GM12875 (cell line): ENCODE measurements around the gene NKAIN2.
"Not testable (repeated sequence)": the region's sequence is repeated elsewhere in the genome, so short reads cannot be mapped to it uniquely, and the experiment has no call there.

ENCODE experiments used
- H3K4me3 ChIP-seq: one replicate; pipeline ENCODE4 v1.5.1; 2011; ENCODE audit warnings: low read depth, low read length, control low read depth
- TF ChIP-seq, protein P1 (sequence below): IDR thresholded peaks from 2 replicates; pipeline ENCODE4 v1.5.1; 2011; ENCODE audit warnings: low read depth, mild to moderate bottlenecking, control low read depth, inconsistent platforms, low read length, moderate library complexity, borderline replicate concordance; ENCODE audit not compliant: insufficient read depth

NKAIN2 gene

DNA sequence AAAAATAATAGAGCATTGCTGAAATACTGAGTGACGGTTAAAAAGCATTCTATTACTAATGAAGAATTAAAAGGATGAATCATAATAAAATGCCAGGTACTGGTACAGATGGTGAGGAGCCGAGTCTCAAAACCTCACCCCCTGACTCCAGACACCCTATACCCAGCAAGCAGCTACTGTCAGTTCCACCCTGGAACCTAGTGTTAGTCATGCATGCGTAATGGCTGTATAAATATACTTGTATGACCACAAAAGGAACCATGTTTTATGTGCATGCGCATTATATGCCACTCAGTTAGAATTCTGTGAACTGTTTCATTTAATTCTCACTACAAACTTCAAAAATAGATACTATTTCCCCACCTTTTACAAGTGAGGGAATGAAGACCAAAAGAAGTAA lies 589.9 kb downstream of the NKAIN2 start:
- TF ChIP-seq, protein P1, sequence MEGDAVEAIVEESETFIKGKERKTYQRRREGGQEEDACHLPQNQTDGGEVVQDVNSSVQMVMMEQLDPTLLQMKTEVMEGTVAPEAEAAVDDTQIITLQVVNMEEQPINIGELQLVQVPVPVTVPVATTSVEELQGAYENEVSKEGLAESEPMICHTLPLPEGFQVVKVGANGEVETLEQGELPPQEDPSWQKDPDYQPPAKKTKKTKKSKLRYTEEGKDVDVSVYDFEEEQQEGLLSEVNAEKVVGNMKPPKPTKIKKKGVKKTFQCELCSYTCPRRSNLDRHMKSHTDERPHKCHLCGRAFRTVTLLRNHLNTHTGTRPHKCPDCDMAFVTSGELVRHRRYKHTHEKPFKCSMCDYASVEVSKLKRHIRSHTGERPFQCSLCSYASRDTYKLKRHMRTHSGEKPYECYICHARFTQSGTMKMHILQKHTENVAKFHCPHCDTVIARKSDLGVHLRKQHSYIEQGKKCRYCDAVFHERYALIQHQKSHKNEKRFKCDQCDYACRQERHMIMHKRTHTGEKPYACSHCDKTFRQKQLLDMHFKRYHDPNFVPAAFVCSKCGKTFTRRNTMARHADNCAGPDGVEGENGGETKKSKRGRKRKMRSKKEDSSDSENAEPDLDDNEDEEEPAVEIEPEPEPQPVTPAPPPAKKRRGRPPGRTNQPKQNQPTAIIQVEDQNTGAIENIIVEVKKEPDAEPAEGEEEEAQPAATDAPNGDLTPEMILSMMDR: no peak
- H3K4me3 ChIP-seq: no peak overlapping the region

DNA sequence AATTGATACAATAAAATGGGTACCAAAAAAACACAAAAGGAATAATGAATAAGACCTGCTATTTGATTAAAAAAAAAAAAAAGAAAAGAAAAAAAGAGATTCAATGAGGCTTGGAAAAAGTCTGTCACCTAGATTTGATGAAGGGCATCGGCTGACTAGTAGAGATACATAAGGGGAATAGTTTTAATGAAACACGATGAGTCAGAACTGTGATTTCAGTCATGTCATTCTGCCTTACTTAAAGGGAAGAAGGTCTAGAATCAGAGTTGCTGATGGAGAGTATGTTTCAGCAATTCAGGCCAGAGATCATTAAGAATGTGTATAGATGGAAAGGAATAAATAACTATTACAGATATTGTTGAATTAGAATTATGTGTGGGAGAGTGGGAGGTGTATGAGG lies 592.7 kb downstream of the NKAIN2 start:
- TF ChIP-seq, protein P1: no peak
- no peak overlapping the region for H3K4me3 ChIP-seq

DNA sequence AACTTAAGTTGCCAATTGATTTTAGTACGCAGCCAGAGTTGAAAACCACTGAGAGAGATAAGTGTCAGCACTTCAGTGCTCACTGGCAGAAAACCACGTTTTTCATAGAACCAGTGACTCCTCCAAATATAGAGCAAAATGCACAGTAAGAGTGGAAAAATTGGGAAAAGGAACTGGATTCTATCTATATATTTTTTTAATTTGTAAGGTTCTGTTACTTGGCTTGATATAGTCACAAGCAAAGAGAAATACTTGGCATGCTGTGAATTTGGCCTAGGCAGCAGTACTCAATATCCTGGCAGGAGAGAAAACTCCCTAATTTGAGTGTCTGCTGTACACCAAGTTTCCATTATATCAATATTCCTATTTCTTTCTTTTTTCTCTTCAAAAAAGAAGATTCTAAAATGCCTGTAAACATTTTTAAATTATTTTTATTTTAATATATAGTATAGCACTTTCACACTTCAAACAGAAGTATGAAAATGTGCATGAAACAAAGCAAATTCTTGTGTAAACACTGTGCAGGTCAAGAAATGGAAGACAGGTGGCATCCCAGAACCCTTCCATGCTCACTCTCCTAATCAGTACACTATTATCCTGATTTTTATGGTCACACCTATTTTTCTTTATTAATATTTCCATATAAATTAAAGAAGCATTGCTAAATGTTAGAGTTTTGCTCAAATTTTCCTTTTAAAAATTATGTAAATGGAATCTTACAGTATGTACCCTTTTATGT lies 596.8 kb downstream of the NKAIN2 start:
- TF ChIP-seq, protein P1: no peak
- no peak overlapping the region for H3K4me3 ChIP-seq

DNA sequence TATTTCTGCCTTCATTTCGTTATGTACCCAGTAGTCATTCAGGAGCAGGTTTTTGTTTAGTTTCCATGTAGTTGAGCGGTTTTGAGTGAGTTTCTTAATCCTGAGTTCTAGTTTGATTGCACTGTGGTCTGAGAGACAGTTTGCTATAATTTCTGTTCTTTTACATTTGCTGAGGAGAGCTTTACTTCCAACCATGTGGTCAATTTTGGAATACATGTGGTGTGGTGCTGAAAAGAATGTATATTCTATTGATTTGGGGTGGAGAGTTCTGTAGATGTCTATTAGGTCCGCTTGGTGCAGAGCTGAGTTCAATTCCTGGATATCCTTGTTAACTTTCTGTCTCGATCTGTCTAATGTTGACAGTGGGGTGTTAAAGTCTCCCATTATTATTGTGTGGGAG lies 606.8 kb downstream of the NKAIN2 start:
- H3K4me3 ChIP-seq: not testable (repeated sequence)

DNA sequence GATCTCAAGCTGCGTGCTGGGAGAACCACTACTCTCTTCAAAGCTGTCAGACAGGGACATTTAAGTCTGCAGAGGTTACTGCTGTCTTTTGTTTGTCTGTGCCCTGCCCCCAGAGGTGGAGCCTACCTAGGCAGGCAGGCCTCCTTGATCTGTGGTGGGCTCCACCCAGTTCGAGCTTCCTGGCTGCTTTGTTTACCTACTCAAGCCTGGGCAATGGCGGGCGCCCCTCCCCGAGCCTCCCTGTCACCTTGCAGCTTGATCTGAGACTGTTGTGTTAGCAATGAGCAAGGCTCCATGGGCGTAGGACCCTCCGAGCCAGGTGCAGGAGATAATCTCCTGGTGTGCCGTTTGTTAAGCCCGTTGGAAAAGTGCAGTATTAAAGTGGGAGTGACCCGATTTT lies 609.0 kb downstream of the NKAIN2 start:
- H3K4me3 ChIP-seq: not testable (repeated sequence)

DNA sequence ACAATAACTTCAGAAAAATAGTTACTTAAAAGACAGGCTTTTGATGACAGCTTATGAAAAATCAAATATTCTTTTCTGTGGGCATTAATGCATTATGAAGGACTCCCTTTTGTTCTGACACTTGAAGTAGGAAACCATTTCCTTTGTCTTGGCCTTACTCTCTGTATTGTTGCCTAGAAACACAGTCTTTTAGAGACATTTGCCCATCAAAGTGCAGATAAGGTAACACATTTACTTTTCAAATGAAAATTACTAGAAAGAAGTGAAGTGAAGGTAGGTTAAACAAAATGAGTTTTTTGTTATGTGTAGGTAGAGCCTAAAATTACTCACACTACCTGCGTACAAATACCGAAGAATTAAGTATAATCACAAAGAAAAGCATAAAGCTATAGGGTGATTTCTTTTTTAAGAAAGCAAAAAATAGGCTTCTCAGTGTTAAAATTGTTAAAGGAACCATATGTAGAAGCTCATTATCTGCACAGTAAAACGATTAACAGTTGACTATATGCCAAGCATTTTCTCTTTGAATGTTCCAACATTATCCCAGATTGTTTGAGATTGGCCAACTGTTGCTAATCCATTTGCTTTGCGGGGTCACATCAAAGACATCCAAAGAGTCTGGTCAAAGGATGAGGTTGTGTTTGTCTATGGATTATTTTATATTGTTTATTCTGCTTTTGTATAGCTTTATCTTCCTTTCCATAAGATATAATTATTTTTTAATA lies 616.6 kb downstream of the NKAIN2 start:
- TF ChIP-seq, protein P1: no peak
- no peak overlapping the region for H3K4me3 ChIP-seq

DNA sequence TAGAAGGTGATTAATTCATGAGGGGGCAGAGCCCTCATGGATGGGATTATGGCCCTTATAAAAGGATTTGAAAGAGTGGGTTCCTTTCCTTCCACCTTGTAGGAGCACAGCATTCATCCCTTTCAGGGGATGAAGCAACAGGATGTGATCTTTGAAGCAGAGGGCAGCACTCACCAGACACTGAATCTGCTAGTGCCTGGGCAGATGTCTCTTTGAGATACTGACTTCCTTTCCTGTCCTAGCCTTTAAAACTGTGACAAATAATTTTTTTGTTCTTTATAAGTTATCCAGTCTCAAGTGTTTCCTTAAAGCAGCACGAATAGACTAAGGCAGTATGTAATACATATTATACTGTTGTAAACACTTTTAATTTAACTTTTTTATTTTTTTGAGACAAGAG lies 620.0 kb downstream of the NKAIN2 start:
- TF ChIP-seq, protein P1: no peak
- H3K4me3 ChIP-seq: no peak overlapping the region

DNA sequence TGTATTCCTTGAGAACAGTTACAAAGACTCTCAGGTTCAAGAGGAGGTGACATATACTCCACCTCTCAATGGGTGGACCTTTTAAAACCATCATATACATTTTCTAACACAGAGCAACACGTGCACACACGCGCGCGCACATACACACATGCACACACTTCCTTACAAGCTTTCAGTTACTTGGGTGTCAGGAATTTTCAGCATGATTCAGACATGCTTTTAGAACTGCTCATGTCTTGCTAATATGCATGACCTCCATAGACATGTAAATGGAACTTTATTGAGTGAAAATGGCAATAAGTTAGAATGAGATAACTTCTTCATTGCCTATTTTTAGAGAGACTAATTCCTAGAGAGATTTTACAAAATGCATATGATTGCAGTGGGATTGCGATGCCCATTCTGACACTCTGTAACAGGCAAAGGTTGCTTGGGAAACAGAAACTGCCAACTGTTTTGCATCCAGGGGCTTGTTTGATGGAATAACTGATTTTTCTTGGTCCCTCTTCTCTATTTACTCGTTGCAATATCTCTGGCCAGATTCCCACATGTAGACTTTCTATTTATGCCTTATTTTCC lies 627.2 kb downstream of the NKAIN2 start:
- TF ChIP-seq, protein P1: no peak
- H3K4me3 ChIP-seq: no peak overlapping the region
